Natural killer cell (primary cell): ENCODE measurements around the gene GUSB. TPM values are rescaled to one million over a fixed set of nuclear protein-coding genes. Genes with fewer than 3 reads are reported as not detected.
A peak's percentile ranks its signal among the peaks of the same experiment; 100 is the strongest.

ENCODE experiments used
- ATAC-seq, 3 donors: fragments of 150-1000 bp in 2 of 3; fragments of 200-7000 bp in 1 of 3; cut with Tn5 transposase; 1 replicate in 1 of 3; 2 replicates in 2 of 3; pipeline ENCODE4 v1.10.0; 2021; ENCODE audit warnings: mild to moderate bottlenecking in 2 of 3, moderate library complexity in 2 of 3
- DNase-seq, 2 donors: peaks; one replicate each; pipeline versions ENCODE4 v3.0.0 to v3.0.0-alpha.2; 2013 to 2021; ENCODE audit warnings: mixed read lengths in 1 of 2
- H3K27ac ChIP-seq: one replicate; pipeline ENCODE4 v1.5.1; 2013; ENCODE audit warnings: mild to moderate bottlenecking, low read length
- H3K27me3 ChIP-seq: one replicate; pipeline ENCODE4 v1.6.1; 2013; ENCODE audit warnings: low read length; ENCODE audit not compliant: control insufficient read depth, insufficient read depth
- H3K36me3 ChIP-seq: one replicate; pipeline ENCODE4 v1.6.1; 2013; ENCODE audit warnings: low read length; ENCODE audit not compliant: control insufficient read depth, insufficient read depth
- H3K4me1 ChIP-seq: one replicate; pipeline ENCODE4 v1.6.1; 2013; ENCODE audit warnings: low read length; ENCODE audit not compliant: control insufficient read depth, insufficient read depth
- H3K4me3 ChIP-seq: one replicate; pipeline ENCODE4 v1.5.1; 2013; ENCODE audit warnings: low read length
- H3K9me3 ChIP-seq: one replicate; pipeline ENCODE4 v1.6.1; 2013; ENCODE audit warnings: low read length; ENCODE audit not compliant: control insufficient read depth, insufficient read depth
- H3K27ac Mint-ChIP-seq, 2 donors: one replicate each; pipeline ENCODE4 v1.8.0; 2022; ENCODE audit warnings: mild to moderate bottlenecking in 2 of 2, mixed read lengths in 2 of 2, moderate library complexity in 1 of 2
- H3K27me3 Mint-ChIP-seq, 2 donors: one replicate each; pipeline ENCODE4 v1.8.0; 2022; ENCODE audit warnings: low read depth in 2 of 2, mixed read lengths in 2 of 2
- H3K36me3 Mint-ChIP-seq: one replicate; pipeline ENCODE4 v1.8.0; 2022; ENCODE audit warnings: mixed read lengths
- H3K4me1 Mint-ChIP-seq, 2 donors: one replicate each; pipeline ENCODE4 v1.8.0; 2022; ENCODE audit warnings: mixed read lengths in 2 of 2
- H3K4me3 Mint-ChIP-seq: one replicate; pipeline ENCODE4 v1.8.0; 2022; ENCODE audit warnings: mild to moderate bottlenecking, moderate library complexity, mixed read lengths
- H3K9me3 Mint-ChIP-seq, 2 donors: one replicate each; pipeline ENCODE4 v1.8.0; 2022; ENCODE audit warnings: mixed read lengths in 2 of 2
- WGBS: methylation state at CpG from one replicate; pipeline ENCODE4 v1.1.7; 2013; ENCODE audit warnings: missing lambda C conversion rate; ENCODE audit not compliant: insufficient coverage; 5-methylcytosine and 5-hydroxymethylcytosine counted together
- intact Hi-C: fragments of 100-400 bp; cut with micrococcal nuclease; formaldehyde crosslinking; loops from one replicate; pipeline ENCODE4 v1.14.2; 2022
- total RNA-seq, 4 donors: library from RNA; stranded (reverse); fragments of 120-200 nt in 1 of 4; gene quantifications; one replicate each; pipeline versions ENCODE4 v1.2.3 to v1.2.4, GENCODE V29; 2013 to 2022
- TF ChIP-seq, protein P1 (sequence below): fragments of 200-600 bp; IDR thresholded peaks from one replicate; pipeline ENCODE4 v1.8.0; 2022; ENCODE audit warnings: antibody characterized with exemption

The GUSB gene
- total RNA-seq, 3 donors from 2014 or later (not counting 1 experiment from before 2014, with no cell fraction given): 68.8 to 94.5 (median 85.7) TPM

DNA sequence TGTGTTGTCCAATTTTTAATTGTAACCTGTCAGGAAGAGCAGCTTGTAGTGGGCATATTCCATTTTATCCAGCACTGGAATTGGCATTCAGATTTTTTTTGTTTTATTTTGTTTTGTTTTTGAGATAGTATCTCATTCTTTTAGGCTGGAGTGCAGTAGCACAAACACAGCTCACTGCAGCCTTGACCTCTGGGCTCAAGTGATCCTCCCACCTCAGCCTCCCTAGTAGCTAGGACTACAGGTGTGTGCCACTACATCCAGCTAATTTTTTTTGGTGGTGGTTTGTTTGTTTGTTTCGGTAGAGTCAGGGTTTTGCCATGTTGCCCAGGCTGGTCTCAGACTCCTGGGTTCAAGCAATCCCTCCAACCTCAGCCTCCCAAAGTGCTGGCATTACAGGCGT lies 44.7 kb downstream of the GUSB start:
- Mint-ChIP-seq H3K4me1 (peaks cover 0 to 4% of the 10 kb centered on the region in 2 donors), H3K9me3 (peaks cover 0 to 6% of the 10 kb centered on the region in 2 donors), H3K36me3 (no peaks in the 10 kb centered on the region), H3K27ac (peak overlapping the region in 1 of 2 donors; percentile 35), H3K27me3 (no peaks in the 10 kb centered on the region), H3K4me3 (no peak overlapping the region)
- TF ChIP-seq, protein P1, sequence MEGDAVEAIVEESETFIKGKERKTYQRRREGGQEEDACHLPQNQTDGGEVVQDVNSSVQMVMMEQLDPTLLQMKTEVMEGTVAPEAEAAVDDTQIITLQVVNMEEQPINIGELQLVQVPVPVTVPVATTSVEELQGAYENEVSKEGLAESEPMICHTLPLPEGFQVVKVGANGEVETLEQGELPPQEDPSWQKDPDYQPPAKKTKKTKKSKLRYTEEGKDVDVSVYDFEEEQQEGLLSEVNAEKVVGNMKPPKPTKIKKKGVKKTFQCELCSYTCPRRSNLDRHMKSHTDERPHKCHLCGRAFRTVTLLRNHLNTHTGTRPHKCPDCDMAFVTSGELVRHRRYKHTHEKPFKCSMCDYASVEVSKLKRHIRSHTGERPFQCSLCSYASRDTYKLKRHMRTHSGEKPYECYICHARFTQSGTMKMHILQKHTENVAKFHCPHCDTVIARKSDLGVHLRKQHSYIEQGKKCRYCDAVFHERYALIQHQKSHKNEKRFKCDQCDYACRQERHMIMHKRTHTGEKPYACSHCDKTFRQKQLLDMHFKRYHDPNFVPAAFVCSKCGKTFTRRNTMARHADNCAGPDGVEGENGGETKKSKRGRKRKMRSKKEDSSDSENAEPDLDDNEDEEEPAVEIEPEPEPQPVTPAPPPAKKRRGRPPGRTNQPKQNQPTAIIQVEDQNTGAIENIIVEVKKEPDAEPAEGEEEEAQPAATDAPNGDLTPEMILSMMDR: no peak
- intact Hi-C loops: no loop called here
- Histone ChIP-seq H3K36me3 (no peaks in the 10 kb centered on the region), H3K9me3 (no peaks in the 10 kb centered on the region), H3K4me1 (no peaks in the 10 kb centered on the region), H3K27ac (no peak overlapping the region), H3K27me3 (no peaks in the 10 kb centered on the region), H3K4me3 (no peak overlapping the region)
- WGBS: 86% methylated on average over 1 of the region's 2 CpGs
- DNase-seq (no peak), ATAC-seq (no peak)

DNA sequence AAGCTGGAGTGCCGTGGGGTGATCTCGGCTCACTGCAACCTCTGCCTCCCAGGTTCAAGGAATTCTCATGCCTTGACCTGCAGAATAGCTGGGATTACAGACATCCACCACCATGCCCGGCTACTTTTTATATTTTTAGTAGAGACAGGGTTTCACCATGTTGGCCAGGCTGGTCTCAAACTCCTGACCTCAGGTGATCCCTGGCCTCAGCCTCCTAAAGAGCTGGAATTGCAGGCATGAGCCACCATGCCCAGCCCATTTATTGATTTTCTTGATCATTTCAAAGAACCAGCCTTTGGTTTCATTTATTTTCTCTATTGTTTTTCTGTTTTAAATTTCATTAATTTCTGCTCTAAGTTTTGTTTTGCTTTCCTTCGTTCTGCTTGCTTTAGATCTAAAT lies 50.3 kb downstream of the GUSB start:
- intact Hi-C loops: no loop called here
- Histone ChIP-seq H3K36me3 (no peaks in the 10 kb centered on the region), H3K27me3 (no peaks in the 10 kb centered on the region), H3K4me1 (no peaks in the 10 kb centered on the region), H3K9me3 (no peaks in the 10 kb centered on the region), H3K4me3 (no peak overlapping the region), H3K27ac (no peak overlapping the region)
- ATAC-seq: no peak
- Mint-ChIP-seq H3K27me3 (no peaks in the 10 kb centered on the region), H3K36me3 (no peaks in the 10 kb centered on the region), H3K4me1 (peaks cover 5 to 20% of the 10 kb centered on the region in 2 donors), H3K27ac (no peak overlapping the region), H3K9me3 (peaks cover 0 to 6% of the 10 kb centered on the region in 2 donors), H3K4me3 (no peak overlapping the region)
- TF ChIP-seq, protein P1: no peak
- no peak for DNase-seq
- 95% methylated on average over 4 of the region's 4 CpGs for WGBS

DNA sequence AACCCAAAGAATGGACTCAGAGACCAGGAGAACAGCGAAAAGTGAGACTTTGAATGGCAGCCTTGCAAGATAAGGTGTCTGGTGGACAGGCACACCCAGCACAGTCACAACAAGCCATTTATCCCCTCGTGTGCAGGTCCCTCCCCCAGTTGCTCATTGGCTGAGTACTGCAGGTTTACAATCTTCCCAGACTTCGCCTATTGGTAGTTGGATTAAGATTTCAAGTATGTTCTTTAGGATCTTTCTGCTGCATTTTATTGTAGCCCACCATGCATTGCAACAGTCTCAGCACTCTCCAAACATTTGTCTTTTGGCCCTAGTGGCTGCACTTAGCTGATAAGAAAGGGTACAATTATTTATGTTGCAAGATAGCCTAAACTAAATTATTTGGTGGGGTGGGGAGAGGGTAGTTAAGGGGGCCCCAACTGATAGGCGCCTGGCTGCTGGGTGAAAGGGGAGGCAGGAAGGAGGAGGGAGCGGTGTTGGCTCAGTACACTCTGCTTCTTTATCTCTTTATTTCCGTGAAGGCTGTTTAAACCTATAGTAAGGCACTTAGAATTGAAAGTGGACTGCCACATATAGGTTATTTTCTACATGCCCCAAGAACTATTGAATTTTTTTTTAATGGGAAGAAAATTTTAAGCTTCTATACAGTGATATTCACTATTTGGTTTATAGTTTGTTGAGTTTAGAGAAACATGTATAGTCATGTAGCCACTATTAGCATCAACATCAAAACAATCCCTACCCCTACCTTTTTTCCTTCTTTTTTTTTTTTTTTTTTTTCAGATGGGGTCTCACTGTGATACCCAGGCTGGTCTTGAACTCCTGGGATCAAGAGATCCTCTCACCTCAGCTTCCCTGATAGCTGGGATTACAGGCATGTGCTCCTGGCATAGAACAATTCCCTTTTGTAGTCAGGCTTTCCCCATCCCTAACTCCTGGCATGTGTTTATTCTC lies 54.2 kb downstream of the GUSB start:
- H3K4me3 Mint-ChIP-seq: no peak overlapping the region
- no peak overlapping the region for H3K27ac Mint-ChIP-seq
- no peak overlapping the region for H3K4me3 ChIP-seq
- no peaks in the 10 kb centered on the region for H3K27me3 ChIP-seq
- H3K36me3 Mint-ChIP-seq: no peaks in the 10 kb centered on the region
- no peak for ATAC-seq
- H3K9me3 Mint-ChIP-seq: no peaks in the 10 kb centered on the region
- intact Hi-C loops: no loop called here
- TF ChIP-seq, protein P1: no peak
- H3K9me3 ChIP-seq: no peaks in the 10 kb centered on the region
- peaks cover 21 to 39% of the 10 kb centered on the region in 2 donors for H3K4me1 Mint-ChIP-seq
- no peaks in the 10 kb centered on the region for H3K36me3 ChIP-seq
- WGBS: 96% methylated on average over 6 of the region's 6 CpGs
- no peaks in the 10 kb centered on the region for H3K27me3 Mint-ChIP-seq
- no peaks in the 10 kb centered on the region for H3K4me1 ChIP-seq
- no peak for DNase-seq
- no peak overlapping the region for H3K27ac ChIP-seq
